DLD1 (cell line): ENCODE data around the gene AIF1L.

ENCODE experiments used
- in situ Hi-C: cut with HindIII; loops from 2 replicates; pipeline ENCODE4 v1.10.0; 2017; ENCODE audit warnings: low sequenced_read_pairs

AIF1L gene

DNA sequence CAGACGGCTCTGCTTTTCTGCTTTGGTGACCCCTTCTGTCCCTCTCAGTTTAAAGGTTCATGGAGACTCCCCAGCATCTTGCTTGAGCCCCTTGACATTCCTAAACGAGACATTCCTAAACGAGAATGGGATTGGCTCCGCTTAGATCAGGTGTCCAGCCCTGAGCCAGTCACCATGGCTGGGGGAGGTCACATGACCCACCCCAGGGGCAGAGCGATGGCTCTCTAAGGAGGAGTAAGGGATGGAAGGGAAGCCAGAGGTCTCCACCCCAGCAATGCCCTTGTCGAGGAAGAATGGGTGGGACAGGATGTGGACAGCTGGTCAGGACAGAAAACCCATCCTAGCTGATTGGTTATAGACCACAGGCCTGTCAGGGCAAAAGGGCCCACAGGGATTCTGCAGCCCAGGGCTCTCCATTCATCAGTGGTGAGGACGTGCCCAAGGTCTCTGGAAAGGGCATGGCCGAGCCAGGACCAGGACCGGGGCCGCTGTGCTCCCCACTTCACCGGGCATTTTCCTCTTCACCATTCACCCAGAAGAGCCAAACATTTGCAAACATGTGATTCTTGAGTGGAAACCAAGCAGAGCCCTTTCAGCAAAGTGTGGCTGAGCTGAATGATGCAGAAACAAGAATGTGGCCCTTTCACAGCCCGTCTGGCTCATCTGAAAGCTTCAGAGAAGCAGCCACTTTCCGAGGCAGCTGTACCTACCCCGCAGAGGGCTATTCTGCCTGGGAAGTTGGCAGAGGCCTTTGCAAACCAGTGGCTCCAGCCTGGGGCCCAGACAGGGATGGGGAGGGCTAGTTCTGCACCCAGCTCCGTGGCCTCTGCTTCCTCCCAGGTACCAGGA is 19.8 kb upstream of the AIF1L start:
- in situ Hi-C loops: no loop called here

DNA sequence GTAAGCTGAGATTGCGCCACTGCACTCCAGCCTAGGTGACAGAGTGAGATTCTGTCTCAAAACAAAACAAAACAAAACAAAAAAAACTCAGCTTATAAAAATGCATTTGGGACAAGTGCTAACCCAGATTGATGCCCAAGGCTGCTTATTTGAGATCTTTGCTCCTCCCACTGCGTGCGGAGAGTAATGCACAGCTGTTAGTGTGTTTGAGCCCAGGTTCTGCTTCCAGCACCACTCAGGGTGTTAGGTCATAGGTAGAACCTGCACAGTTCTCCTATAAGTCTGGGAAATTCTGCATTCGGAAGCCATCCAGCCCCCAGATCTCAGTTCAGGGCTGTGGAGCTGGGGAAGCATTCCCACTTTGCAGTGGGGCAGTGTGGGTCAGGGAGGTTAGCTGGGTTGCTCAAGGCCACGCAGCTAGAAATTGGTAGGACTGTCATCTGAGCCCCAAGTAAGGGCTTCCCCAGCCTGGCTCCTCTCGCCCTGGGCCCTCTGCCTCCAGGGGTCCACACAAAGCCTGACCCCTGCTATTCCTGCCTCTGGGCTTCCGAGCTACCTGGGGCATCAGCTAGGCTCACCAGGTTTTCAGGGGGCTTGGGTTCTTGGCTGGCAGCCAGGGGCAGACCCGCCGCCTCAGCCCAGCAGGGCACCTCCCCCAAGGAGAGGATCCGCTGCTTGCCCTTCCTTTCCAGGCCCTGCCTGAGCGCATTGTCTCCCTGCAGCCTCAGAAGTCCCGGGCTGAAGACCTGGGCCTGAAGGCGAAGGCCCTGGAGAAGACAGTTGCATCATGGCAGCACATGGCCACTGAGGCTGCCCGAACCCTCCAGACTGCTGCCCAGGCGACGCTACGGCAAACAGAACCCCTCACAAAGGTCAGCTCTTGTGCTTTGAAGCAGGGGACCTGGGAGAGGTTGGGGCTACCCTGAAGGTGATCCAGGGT is 17.6 kb upstream of the AIF1L start:
- in situ Hi-C loops: no loop called here

DNA sequence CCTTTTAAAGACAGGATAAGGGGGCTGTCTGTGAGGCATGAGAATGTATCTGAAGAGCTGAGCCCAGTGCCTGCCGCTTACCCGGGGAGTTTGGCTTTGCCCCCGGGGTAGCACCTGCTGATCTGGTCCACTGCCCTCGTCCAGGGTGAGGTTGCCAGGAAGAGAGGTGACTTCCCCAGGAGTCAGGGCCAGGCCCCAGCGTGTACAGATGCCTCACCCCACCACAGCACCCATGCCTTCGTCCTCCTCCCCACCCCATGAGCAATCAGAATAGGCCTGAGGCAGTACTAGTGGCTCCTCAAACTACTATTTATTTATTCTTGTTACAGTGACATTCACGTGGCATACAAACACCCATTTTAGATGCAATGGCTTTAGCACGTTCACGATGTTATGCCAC is 15.7 kb upstream of the AIF1L start:
- in situ Hi-C loops: no loop called here

DNA sequence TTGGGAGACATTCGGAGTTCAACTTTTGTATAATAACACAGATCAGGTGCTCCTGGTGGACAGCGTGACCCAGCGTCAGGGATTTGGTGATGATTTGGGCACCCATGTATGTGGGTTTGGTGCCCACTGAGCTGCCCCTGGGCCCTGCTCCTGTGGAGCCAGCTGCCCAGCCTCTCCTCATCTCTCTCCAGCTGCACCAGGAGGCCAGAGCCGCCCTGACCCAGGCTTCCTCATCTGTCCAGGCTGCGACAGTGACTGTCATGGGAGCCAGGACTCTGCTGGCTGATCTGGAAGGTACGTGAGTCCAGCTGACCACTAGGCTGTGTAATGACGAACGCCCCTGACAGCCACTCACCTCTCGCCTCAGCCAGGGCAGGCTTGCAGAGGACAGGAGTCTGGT is 14.5 kb upstream of the AIF1L start:
- in situ Hi-C loops: no loop called here

DNA sequence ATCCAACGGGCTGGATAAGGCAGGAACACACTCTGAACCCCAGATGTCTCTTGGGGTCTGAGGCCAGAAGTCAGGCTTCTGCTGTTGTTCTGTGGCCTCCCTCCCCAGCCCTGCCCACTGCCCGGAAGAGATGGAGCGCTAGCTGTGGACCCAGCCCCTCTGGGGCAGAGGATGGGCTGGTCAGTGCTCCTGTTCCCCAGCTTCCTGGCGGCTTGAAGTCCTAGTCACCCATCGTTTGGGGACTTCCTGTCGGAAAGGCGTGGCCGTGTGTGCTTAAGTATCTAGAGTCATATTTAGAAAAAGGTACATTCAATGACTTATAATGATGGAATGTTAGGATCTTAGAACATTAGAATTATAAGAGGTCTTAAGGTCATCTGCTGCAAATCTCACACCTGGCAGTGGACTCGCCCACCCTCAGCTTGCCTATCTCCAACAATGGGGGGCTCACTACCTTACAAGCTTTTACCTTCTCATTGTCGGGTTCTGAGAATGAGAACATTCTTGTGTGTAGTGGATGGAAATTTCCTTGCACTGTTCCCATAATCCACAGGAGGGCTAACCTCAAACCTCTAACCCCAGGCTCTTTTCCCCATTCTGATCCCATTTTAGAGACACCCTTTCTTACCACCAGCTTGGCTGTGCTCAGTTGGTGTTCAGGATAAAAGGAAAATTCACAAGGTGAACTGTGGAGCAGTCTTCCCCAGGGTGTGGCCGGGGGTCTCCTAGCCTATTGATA is 13.4 kb upstream of the AIF1L start:
- in situ Hi-C loops: no loop called here

DNA sequence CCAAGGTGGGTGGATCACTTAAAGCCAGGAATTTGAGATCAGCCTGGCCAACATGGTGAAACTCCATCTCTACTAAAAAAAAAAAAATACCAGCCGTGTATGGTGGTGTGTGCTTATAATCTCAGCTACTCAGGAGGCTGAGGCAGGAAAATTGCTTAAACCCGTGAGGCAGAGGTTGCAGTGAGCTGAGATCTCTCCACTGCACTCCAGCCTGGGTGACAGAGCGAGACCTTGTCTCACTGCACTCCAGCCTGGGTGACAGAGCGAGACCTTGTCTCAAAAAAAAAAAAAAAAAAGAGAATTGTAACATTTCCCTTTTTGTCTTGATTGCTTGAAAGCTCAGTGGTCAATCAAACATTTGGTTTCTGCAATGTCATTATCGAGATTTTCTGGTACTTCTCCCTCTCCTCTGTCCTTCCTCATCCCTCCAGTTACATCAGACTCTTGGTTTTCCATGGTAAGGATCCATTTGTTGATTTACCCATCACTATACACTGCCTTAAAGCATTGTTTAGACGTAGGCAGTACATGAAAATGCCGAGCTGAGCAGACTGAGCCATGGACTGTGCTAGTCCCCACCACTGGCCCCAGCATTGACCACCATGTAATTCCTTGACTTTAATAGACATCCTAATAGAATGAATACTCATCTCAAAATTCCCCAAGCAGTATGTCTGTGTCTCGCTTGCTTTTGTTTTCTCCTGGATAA is 11.5 kb upstream of the AIF1L start:
- in situ Hi-C loops: no loop called here

DNA sequence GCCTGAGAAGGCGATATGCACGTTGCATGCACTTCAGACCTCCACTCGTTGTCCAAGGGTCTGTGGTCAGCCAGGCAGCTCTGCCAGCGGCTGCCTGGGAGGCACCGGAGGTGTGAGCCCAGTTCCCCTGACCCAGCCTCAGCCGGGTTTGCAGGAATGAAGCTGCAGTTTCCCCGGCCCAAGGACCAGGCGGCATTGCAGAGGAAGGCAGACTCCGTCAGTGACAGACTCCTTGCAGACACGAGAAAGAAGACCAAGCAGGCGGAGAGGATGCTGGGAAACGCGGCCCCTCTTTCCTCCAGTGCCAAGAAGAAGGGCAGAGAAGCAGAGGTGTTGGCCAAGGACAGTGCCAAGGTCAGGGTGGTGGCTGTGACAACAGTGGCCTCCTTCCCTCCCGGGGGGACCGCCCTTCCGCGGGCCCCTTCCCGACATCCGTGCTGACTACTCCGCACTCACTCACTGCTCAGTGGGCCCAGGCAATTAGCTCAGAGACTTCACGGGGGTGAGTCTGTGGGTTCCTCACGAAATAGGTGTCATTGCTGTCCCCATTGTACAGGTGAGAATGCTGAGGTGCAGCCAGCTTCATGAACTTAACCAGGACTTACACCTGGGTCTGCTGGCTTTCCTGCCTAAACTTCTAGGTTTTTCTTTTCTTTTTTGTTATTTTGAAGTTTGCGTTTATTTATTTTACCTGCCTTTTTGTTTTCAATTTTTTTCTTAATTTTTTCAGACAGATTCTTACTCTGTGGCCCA is 10.8 kb upstream of the AIF1L start:
- in situ Hi-C loops: no loop called here

DNA sequence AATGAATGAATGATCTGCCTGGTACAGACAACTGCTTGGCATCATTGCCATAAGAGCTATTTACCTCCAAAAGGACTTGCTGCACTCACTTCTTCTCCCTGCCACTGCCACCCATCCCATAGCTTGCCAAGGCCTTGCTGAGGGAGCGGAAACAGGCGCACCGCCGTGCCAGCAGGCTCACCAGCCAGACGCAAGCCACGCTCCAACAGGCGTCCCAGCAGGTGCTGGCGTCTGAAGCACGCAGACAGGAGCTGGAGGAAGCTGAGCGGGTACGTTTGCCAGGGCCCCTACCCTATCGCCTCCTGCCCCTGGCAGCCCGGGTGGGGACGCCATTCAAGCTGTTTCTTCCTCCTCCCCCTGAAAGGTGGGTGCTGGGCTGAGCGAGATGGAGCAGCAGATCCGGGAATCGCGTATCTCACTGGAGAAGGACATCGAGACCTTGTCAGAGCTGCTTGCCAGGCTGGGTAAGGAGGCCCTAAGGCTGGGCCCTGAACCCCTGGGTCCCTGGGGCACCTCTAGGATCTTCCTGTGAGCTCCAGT is 8.9 kb upstream of the AIF1L start:
- in situ Hi-C loops: no loop called here

DNA sequence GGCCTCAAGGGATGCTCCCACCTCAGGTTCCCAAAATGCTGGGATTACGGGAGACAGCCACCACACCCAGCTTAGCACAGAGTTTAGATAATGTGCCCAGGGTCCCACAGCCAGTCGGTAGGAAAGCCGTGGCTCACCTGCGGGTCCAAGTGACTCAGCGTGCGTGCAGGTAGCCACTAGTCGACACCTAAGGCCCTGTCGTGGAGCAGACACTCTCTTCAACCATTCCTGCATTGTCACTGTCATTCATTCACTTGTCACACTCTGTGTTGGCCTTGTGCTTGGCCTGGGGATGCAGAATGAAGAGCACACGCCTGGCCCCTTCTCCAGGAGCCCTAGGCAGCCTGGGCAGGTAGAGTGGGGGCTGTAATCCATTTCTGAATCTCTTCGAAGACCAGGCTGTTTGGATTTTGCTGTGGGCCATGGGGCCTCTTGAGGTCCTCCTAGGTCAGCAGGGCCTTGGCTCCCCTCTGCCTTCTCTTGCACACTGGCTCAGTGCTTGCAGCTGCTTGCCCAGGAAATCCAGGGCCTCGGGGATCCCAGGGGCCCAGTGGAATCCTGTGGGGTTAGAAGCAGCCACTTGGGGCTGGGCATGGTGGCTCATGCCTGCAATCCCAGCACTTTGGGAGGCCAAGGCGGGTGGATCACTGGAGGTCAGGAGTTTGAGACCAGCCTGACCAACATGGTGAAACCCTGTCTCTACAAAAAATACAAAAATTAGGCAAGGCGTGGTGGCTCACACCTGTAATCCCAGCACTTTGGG is 6.1 kb upstream of the AIF1L start:
- in situ Hi-C loops: no loop called here

DNA sequence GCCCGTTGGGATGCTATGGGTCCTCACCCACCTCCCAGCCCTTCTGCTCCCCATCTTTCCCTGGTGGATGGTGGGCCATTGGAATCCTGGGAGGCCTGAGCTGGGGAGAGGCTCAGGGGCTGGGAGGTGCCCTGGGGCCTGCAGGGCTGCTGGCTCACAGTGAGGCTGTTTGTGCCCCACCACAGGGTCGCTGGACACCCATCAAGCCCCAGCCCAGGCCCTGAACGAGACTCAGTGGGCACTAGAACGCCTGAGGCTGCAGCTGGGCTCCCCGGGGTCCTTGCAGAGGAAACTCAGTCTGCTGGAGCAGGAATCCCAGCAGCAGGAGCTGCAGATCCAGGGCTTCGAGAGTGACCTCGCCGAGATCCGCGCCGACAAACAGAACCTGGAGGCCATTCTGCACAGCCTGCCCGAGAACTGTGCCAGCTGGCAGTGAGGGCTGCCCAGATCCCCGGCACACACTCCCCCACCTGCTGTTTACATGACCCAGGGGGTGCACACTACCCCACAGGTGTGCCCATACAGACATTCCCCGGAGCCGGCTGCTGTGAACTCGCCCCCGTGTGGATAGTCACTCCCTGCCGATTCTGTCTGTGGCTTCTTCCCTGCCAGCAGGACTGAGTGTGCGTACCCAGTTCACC is 4.9 kb upstream of the AIF1L start:
- in situ Hi-C loops: no loop called here

DNA sequence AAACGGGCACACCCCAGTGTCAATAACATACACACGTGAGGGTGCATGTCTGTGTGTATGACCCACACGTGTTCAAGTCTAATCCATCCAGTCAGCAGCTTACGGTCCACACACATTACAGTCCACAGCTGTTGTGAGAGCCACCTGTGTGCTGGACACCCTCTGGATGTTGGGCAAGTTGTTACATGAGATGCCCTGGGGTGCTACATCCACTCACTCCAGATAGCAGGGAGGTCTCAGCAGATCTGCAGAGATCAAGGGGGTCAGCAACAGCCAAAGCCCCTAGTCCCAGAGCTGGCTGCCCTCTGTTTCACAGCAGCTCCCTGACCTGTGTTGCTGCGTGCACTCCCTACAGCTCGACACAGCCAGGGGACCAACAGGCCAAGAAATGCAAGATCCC is 4.3 kb upstream of the AIF1L start:
- in situ Hi-C loops: no loop called here

DNA sequence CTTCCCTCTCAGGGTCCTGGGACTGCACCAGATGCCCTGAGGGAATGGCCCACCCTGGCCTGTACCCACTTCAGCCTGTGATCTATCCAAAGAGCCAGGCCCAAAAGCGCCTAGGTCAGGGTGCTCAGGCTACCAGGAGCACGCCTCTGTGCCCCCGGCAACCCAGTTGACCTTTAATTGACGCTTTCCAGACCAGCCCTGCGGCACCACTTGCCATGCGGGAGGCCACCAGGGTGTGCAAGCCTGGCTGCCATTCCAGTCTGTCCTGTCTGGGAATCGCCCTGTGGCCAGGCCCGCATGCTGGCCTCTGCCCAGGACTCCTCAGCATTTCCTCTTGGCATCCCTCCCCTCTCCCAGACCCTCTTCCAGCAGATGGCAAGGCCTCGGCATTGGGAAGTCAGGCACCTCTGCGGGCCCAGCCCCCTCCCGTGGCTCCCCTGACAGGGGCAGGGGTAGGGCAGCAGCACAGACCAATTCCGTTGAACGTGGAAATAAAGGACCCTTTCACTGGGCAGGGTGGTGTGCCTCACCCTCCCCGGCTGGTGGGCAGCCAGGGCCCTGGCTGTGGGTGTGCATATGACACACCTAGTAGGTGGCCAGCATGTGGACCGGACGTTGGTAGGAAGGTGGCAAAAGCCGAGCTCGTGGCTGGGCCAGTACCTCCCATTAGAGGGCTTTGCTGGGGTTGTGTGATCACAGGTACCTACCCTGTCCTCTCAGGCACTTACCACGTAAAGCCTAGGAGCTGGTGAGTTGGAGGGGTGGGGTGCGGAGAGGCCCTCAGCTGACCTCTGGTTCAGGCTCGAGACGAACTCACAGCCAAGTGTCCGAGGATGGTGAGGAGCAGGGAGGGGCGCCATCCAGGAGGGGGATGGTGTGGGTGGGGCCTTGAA is 3.5 kb upstream of the AIF1L start:
- in situ Hi-C loops: no loop called here

DNA sequence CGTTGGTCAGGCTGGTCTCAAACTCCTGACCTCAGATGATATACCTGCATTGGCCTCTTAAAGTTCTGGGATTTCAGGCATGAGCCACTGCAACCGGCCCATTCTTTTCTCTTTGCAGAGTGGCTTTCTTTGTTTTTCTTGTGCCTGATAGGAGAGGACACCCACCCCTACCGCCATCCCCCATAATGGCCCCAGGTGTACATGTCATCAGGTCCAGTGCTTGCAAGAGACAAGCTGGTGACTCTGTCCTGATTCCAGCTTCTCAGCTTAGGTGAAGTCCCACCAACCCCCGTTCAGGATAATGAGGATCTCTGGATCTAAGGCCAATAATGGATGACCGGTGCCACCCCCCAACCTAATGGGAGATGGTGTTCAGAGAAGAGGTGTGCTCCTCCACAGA is 2.3 kb upstream of the AIF1L start:
- in situ Hi-C loops: no loop called here

DNA sequence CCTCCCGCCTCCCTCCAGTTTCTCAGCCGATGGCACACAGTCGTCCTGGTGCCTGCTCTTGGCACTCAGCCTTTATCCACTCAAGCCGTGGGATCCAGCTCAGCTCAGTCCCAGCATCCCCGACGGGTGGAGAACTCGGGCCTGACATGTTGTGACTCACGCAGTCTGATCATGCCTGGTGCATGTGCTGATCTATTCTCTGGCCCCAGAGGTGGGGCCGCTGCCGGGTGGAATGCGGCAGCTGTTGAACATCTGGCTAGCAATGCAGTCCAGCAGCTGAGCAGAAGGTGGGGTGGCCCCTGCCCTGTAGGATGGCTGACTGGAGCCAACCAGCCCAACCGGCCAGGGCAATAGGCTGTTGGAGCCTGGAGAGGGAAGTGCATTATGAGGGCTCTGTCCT is 1.7 kb upstream of the AIF1L start:
- in situ Hi-C loops: no loop called here

DNA sequence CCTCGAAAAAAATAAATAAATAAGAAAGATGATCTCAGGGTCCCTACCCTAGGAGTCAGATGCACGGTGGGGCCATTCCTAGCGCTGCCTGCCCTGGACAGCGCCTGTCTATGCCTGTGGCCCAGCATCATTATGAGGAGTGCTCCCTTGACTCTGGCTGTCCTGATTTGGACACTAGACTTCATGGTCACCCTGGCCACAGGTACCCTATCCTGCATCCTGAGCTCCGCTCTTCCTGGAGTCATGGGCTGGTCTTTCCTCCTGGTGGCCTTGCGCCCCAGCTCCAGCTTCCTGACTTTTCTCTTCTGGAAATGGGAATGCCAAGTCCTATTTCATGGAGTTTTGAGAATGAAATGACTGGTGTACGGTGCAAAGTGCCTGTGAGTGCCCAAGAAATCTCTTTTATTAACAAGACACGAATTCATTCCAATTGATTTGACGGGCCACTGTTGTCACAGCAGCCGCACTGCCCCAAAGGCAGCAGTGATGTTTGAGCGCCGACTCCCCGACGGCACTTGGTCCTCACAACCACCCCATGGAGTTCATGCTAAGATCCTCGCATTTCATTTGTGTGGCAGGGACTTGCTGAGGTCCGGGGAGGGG is 564 bp upstream of the AIF1L start:
- in situ Hi-C loops: no loop called here

DNA sequence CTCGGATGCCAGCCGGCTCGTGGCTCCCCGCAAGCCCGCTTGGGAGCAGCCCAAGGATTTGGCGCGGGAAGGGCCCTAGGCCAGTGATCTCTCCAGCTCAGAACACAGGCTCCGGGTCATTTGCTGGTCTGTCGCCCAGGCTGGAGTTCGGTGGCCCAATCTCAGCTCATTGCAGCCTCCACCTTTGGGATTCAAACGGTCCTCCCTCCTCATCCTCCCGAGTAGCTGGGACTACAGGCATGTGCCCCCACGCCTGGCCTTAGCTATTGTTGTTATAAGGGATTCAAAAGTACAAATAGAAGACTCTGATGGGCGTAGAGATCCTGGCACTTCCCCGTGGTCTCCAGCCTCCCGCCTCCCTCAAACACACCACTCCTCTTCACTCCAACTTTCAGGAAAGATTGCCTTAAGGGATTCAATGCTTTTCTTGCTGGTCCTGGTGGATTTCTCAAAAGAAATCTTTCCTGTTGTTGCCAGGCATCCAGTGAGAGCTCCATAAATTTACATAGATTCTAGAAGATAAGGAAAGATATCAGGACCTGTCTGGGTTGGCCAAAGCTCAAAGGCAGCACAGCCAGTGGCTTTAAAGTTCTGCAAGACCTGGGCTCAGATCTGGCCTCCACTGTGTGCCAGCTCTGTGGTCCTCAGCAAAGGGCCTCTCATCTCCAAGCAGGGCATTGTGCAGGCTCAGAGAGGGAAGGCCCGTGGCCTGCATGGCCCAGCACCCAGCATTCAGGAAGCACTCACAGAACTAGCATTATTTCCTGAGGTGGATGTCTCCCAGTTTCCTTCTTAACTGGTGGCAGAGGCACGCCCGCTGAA is 1.0 kb downstream of the AIF1L start:
- in situ Hi-C loops: no loop called here
